ENCODE measurements around the gene GNA12.

GNA12 gene

DNA sequence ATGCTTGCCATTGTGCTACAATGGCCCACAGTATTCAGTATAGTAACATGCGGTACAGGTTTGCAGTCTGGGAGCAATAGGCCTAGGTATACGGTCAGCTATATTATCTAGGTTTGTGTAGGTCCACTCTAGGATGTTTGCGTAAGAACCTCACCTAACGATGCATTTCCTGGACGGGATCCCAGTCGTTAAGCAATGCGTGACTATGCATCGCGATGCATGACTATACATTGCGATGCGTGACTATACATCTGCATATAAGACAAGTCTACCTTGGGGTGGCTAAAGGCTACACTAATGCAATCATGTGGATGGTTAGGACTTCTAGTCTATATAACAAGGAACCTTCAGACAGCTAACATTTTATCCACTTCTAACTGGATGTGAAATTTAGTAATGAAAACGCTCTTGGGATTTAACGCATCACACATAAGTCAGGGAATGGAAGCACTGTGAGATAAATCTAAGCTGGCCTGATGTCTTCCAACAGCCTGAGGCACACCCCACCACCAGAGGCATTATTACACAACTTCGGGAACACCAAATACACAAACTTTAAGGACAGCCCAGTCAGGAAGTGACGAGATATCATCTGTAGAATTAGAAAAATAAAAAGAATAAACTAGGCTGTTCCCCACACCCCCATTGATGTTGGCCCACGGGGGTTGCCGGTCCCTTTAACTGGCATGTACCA, 9.2 kb downstream of the GNA12 start:
- DNase-seq: no peak

DNA sequence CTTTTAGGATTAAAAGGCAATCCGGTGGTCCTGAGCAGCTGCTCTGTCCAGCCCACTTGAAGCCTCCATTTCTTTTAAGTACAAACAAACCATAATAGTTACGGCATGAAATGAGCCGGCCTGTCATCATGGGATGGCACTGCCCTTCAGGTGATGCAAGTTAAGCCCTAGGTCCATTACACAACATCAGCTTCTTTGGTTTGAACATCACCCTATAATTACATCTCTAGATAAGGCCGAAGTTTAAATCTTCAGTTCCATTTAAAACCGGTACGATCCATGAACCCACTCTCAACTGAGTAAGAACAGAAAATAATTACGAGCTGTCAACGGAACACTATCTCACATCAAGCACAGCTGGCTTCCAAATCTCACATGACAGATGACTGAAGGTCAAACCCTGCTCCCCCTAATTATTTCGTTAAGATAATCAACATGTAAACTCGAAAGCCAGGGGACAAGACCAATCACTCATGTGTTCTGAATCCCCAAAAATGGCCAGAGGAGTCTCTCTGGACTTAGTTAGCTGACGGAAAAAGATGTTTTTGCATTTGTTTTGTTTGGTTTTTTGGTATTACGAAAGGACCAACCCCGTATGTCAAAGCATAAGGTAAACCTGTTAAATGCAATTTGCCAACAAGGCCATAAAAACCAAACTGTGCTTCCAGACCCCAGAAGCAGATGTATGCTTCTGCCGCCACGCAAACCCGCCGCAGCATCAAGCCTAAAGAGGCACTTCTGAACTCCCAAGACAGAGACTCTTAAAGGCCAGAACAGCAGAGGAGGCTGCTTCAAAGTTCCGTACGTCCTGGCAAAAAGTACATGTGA, 10.8 kb downstream of the GNA12 start:
- DNase-seq: no peak

DNA sequence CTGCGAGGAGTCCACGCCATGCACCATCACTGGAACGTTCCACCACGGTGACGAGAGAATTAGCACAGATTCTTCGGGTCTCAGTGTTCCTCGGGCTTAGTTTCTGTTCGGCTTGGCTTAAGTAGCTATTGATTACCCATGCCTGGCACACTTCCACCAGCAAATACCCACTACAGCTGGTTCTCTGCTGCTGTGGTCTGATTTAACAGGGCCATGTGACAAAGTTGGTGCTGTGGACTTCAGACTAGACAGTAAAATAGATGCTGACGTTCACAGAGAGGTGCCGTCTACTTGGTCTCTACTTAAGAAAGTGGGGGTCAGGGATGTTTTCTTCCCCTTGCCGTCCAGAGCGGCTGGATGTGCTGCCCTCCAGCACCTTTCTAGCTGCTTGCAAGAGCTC, 11.6 kb downstream of the GNA12 start:
- DNase-seq: no peak

DNA sequence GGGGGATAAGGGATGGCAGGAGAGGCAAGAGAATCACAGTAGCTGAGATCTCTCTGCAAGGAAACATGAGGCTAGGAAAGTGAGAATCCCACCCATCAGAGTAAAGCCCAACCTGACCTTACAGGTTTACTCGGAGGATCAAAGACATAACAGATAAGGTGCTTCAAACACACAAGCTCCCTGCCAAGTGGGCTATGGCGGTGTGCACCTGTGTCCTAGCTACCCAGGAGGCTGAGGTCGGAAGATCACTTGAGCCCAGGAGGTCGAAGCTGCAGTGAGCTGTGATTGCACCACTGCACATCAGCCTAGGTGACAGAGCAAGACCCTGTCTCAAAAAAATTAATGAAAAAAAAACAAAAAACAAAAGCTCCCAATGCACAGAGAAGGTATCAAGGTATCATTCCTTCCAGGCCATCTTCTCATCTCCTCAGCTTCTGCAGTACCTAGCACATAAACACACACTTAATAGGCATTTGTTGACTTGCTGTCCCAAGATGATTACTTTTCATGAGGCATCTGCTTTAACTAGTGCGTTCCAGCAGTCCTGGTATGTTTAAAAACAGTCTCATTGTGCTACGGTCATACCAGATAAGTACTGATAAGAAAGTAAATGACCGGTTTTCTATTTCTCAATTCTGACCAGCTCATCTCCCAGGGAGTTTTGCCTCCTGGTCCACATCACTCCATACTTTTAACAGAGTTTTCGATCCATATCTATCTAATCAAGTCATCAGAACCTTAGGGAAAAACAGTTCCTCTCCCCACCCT, 13.3 kb downstream of the GNA12 start:
- DNase-seq: no peak

DNA sequence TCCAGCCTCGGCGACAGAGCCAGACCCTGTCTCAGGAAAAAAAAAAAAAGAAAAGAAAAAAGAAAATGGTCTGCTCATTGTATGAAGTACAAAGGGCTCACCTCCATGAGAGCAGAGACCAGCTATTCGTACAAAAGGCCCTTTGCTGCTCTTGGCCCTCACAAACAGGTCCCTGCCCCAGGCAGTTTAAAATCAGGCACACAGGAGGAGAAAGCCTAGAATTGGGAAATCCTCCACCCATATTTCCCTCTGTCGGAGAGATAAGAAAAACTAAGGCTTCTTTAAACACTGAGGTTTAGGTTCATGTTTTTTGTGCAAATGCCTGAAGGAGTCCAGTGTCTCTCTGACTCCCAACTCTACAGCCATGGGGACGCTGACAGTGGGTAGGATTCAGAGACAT, 15.1 kb downstream of the GNA12 start:
- DNase-seq: no peak

DNA sequence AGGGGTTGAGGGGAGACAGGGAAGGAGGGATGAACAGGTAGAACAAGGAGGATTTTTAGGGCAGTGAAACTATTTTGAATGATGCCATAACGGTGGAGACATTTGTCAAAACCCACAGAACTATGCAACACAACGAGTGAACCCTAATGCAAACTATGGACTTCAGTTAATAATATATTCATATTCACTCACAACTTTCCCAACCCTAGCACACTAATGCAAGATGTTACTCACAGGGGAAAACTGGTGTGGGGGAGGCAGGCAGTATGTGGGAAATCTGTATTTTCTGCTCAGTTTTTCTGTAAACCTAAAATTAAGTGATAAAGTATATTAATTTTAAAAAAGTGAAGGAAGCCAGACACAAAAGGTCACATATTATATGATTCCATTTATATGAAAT, 17.3 kb downstream of the GNA12 start:
- DNase-seq: no peak

DNA sequence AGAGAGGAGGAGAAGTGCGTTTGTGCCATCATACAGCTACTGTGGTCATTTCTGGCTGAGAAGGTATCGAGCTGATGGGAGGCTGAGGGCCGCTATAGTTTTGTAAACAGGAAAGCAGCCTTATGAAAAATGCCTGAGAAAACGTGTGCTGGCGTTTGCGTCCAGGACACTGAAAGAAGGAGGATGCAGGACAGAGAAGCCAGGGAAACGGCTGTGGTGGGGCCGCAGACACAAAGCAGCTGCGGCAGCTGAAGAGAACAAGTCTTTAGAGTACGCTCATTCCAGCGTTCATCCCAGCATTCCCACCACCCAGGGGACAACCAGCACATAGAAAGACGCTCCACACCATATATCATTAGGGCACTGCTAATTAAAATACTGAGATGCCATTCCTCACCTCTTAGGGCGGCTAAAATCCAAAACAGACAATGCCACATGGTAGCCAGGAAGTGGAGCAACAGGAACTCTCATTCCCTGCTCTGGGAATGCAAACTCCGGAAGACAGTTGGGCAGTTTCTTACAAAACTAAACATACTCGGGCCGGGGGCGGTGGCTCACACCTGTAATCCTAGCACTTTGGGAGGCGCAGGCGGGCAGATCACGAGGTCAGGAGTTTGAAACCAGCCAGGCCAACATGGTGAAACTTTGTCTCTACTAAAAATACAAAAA, 18.4 kb downstream of the GNA12 start:
- DNase-seq: no peak

DNA sequence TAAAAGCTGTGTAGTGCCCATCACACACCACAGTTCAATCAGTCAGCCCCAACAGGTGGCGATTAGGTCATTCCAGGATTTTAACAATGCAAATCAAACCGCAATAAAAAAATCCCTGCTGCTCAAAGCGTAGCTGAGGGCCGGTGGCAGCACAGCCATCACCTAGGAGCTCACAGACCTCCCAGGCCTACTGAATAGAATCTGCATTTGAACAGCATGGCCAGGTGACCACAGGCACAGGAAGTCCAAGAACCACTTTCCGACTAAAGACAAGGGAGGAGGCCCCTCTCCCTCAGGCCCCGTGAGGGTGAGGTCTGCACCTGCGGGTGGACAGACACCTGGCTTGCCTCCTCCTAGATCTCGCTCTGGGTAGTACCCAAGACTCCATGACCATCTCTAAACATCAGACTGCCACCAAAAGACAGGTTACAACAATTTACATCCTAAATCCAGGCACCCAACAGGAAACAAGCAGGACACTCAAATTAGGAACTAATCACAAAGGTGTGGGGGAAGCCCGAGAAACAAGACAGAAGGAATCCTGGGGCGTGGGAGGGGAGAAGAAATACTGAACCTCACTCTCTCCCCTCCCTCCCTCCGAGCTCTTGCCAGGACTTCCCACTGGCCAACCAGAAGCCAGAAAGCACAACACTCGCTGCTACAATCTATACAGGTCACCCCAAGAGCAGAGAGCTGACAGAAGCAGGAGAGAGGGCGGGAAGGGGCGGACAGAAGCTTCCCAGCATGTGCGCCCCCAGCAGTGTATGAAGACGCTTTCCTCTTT, 19.2 kb downstream of the GNA12 start:
- DNase-seq: no peak

DNA sequence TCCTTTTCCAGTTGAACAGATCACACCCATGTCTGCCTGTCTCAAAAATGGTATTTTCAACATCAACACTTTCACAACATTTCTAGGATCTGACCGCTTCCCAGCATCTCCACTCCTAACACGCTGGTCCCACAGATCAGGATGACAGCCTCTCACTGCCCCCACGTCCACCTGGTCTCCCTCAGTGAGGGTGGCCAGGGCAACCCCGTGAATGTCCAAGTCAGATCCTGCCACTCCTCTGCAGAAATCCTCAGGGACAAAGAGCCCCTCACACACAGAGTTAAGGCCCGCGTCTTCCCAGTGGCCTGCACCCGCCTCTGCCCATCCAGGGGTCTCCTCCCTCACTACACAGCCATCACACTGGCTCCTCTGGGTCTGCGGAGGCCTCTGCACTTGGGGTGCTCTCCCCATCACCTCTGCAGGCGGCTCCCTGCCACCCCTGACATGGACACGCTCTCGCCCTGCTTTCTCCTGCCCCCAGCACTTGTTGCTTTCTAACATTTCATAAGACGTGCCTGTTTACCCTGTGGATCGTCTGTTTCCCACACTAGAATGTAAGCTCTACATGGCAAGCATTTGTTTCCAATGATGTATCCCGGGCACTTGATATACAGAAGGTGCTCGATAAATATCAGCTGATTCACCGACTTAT, 20.0 kb downstream of the GNA12 start:
- DNase-seq: no peak

DNA sequence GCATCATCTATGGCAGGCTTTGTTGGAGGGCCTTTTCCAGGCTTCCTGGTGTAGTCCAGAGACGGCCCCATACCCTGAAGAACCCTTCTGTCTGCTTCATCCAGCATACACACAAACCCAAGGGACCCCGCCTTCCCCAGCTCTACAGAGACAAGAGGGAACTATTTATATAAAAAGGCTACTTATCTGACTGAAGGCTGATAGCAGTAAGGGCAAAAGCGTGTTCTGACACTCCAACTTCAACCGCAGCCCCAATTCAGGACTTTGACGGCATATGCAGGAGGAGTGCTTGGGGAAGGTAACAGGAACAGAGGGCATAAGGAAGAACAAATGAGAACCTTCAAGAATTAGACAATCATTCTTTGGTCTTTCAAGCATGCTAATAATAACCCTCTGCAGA, 21.0 kb downstream of the GNA12 start:
- no peak for DNase-seq

DNA sequence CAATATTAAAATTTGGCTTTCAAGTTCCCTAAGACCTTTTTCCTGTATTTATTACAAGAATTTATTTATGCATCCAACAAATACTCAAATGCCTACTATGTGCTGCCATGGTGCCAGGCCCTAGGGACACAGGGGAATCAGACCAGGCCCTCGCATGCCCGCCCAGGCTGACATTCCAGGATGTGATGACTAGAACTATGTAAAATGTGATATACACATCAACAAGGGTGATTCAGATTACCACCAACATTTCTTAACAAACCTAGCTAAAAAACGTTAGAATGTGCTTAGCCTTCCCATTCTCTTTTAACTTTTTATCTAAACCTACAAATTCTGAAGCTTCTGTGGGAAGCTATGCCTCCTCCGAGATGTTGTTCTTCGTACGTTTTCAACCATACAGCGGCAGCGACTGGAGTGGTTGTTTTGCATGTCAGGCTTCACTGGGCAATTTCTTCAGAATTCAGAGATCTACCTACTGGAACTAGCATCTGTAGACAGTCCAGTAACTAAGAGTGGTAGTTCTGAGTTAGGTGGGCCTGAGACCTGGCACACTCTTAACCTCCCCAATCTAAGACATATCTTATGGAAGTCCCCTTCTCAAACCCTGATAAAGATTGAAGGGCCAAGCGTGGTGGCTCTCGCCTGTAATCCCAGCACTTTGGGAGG, 22.1 kb downstream of the GNA12 start:
- no peak for DNase-seq

DNA sequence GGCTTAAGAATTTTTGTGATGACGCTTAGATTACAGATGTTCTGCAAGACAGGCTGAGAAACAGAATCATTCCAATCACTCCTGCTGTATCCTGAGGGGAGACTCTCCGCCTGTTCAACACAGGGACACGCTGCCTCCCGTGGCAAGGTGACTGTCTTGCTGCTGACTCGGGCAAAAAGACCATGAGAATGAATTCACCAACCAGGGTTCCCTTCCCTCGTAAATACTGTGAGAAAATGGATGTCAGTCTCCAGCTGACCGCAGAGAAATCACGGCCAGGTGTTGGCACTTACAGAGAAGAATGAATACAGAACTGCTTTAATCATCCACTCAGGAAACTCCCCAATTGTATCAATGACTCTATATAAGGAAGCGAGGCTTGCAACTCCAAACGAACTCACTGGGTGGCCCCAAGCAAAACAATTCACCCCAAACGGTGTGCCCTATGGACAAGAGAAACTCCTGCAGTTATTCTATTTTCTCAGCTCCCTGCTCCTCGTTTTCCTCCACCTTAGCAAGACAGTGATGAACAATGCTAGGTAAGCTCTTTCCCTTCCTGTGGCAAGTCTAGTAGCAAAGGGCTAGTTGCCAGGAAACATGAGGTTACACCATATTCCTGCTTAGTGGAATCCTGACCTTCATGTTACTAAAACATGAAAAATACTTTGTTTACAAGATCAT, 22.8 kb downstream of the GNA12 start:
- DNase-seq: no peak

DNA sequence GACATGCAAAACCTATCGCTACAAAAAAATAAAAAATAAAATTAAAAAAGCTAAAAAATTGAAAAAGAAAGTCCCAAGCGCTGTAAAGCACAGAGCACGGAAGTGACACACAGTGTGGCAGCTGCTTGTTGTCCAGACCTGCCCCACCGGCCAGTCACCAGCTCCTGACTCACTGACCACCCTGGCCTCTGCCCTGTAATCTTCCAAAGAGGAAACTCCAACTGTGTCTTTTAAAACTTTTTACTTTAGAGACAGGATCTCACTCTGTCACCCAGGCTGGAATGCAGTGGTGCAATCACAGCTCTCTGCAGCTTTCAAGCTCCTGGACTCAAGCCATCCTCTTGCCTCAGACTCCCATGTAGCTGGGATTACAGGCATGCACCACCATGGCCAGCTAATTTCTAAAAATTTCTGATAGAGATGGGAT, 23.6 kb downstream of the GNA12 start:
- DNase-seq: no peak

DNA sequence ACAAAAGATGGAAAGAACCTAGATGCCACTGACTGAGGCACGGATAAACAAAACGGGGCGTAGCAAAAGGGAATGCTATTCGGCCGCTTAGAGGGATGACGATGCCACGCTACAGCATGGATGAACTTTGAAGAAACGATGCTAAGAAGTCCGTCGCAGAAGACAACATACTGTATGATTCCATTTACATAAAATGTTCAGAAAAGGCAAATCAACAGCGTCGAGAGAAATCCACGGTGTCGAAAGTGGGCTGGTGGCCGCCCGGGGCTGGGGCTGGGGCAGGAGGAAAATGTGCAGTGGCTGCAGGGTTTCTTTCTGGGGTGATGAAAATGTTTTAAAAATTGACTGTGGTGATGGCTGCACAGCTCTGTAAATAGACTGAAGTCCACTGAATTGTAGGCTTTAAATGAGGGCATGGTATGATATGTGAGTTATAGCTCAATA, 24.1 kb downstream of the GNA12 start:
- DNase-seq: no peak

DNA sequence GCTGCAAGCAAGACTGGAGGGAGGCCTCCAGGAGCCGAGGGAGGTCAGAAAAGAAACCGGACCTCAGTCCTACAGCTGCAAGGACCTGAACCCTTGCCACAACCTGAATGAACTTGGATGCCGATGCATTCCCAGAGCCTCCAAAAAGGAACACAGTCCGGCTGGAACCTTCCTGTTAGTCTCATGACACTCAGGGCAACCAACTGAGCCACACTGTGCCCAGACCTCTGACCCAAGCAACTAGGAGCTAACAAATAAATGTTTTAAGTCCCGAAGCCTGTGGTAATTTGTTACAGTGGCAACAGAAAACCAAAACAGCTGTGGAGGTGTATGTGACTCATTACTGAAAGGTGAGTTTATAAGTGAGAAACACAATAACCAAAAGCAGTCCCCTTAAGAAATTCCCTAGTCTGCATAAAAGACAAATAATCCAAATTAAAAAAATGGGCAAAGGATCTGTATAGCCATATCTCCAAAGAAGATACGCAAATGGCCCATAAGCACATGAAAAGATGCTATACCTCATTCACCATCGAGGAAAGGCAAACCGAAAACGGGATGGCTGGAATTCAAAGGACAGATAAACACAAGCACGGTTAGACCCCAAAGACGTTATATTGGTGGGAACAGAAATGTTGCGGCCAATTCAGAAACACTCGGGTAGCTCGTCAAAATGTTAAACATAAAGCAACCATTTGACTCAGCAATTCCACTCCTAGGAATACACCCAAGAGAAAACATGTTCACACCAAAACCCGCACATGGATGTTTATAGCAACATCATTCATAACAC, 24.8 kb downstream of the GNA12 start:
- no peak for DNase-seq

DNA sequence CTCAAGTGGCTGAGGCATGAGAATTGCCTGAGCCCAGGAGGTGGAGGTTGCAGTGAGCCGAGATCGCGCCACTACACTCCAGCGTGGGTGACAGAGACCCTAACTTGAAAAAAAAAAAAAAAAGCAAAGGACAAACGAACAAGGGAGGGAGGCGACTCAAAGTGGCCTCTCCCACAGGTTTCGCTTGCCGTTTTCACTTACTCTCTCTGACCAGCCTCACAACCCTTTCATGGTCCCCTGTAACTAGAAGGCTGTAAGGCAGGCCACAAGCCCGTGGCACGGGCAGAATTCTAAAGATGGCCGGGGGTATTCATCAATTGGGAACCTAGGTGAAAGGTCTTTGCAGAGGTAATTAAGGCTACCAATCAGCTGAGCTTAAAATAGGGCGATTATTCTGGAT, 25.5 kb downstream of the GNA12 start:
- DNase-seq: no peak

DNA sequence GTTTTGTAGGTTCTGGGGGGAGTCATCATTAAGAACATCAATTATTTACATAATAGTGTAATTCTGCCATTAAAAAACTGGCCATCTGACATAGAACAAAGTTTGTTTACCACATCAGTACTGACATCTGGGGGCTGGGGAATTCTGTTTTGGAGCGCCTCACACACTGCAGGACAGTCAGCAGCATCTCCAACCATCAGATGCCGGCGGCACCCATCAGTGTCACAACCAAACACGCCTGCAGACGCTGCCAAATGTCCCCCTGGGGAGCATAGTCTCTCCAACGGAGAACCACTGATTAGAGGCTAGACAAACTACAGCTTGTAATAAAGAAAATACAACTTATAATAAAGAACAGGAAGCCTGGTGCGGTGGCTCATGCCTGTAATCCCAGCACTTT, 26.0 kb downstream of the GNA12 start:
- DNase-seq: no peak

DNA sequence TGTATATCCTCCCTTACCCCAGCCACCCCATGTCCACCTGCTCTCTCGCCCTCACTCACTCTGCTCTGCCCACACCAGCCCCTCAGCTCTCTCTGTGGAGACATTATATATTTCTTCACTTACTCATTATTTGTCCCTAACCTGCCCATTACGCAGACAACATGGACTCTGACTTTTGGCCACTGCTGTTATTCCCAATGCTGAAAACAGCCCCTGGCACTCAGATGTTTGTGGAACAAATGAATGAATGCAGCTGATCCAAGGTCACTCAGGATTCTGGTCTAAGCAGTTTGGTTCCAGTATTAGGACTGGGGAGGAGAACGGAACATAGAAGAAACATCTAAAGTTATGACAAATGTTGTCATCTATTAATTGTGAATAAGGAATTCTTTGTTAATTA, 26.7 kb downstream of the GNA12 start:
- no peak for DNase-seq

DNA sequence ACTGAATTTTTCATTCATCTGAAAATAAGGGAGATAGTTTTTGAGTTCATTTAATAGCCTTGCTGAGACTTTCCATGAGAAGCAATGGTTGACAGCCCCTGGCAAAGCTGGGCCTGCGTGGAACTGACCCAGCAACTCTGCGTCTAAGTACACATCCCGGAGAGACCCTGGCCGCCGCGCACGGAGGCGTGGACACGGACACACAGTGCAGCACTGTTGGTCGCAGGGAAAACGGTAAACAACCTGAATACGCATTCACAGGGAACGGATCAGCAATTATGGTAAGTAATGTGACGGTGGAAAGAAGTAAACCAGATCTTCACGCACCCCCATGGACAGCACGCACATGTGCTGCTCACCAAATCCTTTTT, 28.2 kb downstream of the GNA12 start:
- DNase-seq: no peak
